Keratinocyte (primary cell): Measurements from ENCODE around the gene MAPT. TPM values are rescaled to one million over a fixed set of nuclear protein-coding genes. Genes with fewer than 3 reads are reported as not detected.

ENCODE experiments used
- DNase-seq: peaks from one replicate; pipeline ENCODE4 v3.0.0-alpha.2; 2011; ENCODE audit warnings: low read depth, missing footprints, low spot score
- FAIRE-seq: peaks from 2 replicates; lab custom pipeline; 2011; peaks lifted over from hg19 to GRCh38; lab: Jason Lieb, UNC
- H2AFZ ChIP-seq: 2 replicates; pipeline ENCODE4 v1.6.0; 2012; ENCODE audit warnings: low read length, control low read depth, inconsistent platforms; ENCODE audit not compliant: control insufficient read depth
- H3K27ac ChIP-seq: 2 replicates; pipeline ENCODE4 v1.5.1; 2011; ENCODE audit warnings: low read length; ENCODE audit not compliant: control insufficient read depth, insufficient read depth
- H3K27me3 ChIP-seq: 3 replicates; pipeline ENCODE4 v1.6.0; 2011; ENCODE audit warnings: low read length; ENCODE audit not compliant: control insufficient read depth, insufficient read depth; ENCODE audit errors: extremely low read depth
- H3K36me3 ChIP-seq, 2 experiments: 2 replicates in 1 of 2; 3 replicates in 1 of 2; pipeline ENCODE4 v1.5.1; 2011; ENCODE audit warnings: low read length in 2 of 2, mild to moderate bottlenecking in 1 of 2; ENCODE audit not compliant: control insufficient read depth in 2 of 2, insufficient read depth in 2 of 2; ENCODE audit errors: extremely low read depth in 1 of 2
- H3K4me1 ChIP-seq: 3 replicates; pipeline ENCODE4 v1.5.1; 2011; ENCODE audit warnings: low read length; ENCODE audit not compliant: control insufficient read depth, insufficient read depth; ENCODE audit errors: extremely low read depth
- H3K4me2 ChIP-seq: 3 replicates; pipeline ENCODE4 v1.6.0; 2011; ENCODE audit warnings: low read depth, low read length; ENCODE audit not compliant: control insufficient read depth, insufficient read depth; ENCODE audit errors: extremely low read depth
- H3K4me3 ChIP-seq, 3 experiments: fragments of 200-600 bp in 1 of 3; sonication (generic) in 1 of 3; 2 replicates in 2 of 3; 3 replicates in 1 of 3; pipeline ENCODE4 v1.5.1; 2011 to 2016; ENCODE audit warnings: low read length in 3 of 3, mild to moderate bottlenecking in 3 of 3, control low read depth in 2 of 3, inconsistent platforms in 1 of 3, low read depth in 1 of 3, mixed read lengths in 1 of 3, mixed run types in 1 of 3, moderate library complexity in 1 of 3; ENCODE audit not compliant: control insufficient read depth in 2 of 3, insufficient read depth in 2 of 3; ENCODE audit errors: extremely low read depth in 1 of 3
- H3K79me2 ChIP-seq: 2 replicates; pipeline ENCODE4 v1.6.0; 2012; ENCODE audit warnings: low read length; ENCODE audit not compliant: control insufficient read depth, insufficient read depth
- H3K9ac ChIP-seq: 3 replicates; pipeline ENCODE4 v1.6.0; 2011; ENCODE audit warnings: low read length; ENCODE audit not compliant: control insufficient read depth, insufficient read depth; ENCODE audit errors: extremely low read depth
- H3K9me1 ChIP-seq: 3 replicates; pipeline ENCODE4 v1.6.0; 2011; ENCODE audit warnings: low read length; ENCODE audit not compliant: control insufficient read depth, insufficient read depth; ENCODE audit errors: extremely low read depth
- H3K9me3 ChIP-seq: 2 replicates; pipeline ENCODE4 v1.5.1; 2012; ENCODE audit warnings: low read depth, low read length; ENCODE audit not compliant: control insufficient read depth
- H4K20me1 ChIP-seq: 3 replicates; pipeline ENCODE4 v1.6.0; 2011; ENCODE audit warnings: low read length; ENCODE audit not compliant: control insufficient read depth, insufficient read depth; ENCODE audit errors: extremely low read depth
- EZH2 ChIP-seq: IDR thresholded peaks from one replicate; pipeline ENCODE4 v1.6.1; 2012; ENCODE audit warnings: inconsistent platforms, mild to moderate bottlenecking, low read length, moderate library complexity
- dilution Hi-C: fragments of 300-500 bp; cut with MboI; formaldehyde crosslinking; loops from one replicate; pipeline ENCODE4 v1.7.0; 2020; ENCODE audit warnings: low sequenced_read_pairs; ENCODE audit not compliant: extremely low pct_ligation_motif_present
- polyA plus RNA-seq, 5 experiments: library from polyadenylated mRNA; depleted of rRNA in 3 of 5; stranded (reverse) in 3 of 5; stranded (forward) in 1 of 5; unstranded in 1 of 5; fragments of >200 nt; gene quantifications; 1 replicate in 1 of 5; 2 replicates in 3 of 5; 3 replicates in 1 of 5; pipeline versions ENCODE4 v1.2.1 to v1.2.3, GENCODE V29; 2011 to 2012; ENCODE audit warnings: missing spikeins in 2 of 5, low read depth in 1 of 5, low replicate concordance in 1 of 5
- TF ChIP-seq, protein P1 (sequence below), 3 experiments: IDR thresholded peaks in 1 of 3; conservative IDR thresholded peaks in 1 of 3; optimal IDR thresholded peaks in 1 of 3; 2 replicates in 2 of 3; 3 replicates in 1 of 3; pipeline versions ENCODE3 to v1.5.1; 2011; ENCODE audit warnings: low read length in 3 of 3, mild to moderate bottlenecking in 3 of 3, moderate library complexity in 2 of 3, control low read depth in 1 of 3, inconsistent platforms in 1 of 3; ENCODE audit not compliant: insufficient read depth in 2 of 3; ENCODE audit errors: extremely low read depth in 1 of 3

The MAPT gene
- polyA plus RNA-seq, 1 donor (not counting 4 experiments of a cell fraction or from before 2014, with no cell fraction given), result 0.08 TPM

DNA sequence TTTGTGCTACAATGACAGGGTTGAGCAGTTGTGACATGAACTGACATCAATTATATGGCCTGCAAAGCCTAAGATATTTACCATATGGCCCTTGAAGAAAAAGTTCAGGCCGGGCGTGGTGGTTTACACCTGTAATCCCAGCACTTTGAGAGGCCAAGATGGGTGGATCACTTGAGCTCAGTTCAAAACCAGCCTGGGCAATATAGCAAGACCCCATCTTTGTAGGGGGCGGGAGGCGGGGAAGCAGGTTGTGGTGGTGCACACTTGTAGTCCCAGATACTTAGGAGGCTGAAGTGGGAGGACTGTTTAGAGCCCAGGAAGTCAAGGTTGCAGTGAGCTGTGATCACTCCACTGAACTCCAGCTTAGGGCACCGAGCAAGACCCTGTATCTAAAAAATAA lies 153.0 kb downstream of the MAPT start:
- FAIRE-seq (no peak), DNase-seq (no peak)
- dilution Hi-C loops, result no loop called here
- Histone ChIP-seq H3K9me3 (no peaks in the 10 kb centered on the region), H3K79me2 (no peaks in the 10 kb centered on the region), H3K9ac (no peak overlapping the region), H2AFZ (no peak overlapping the region), H3K27ac (no peak overlapping the region), H3K4me3 (no peak overlapping the region), H3K9me1 (no peaks in the 10 kb centered on the region), H4K20me1 (no peaks in the 10 kb centered on the region), H3K4me1 (no peaks in the 10 kb centered on the region), H3K27me3 (no peaks in the 10 kb centered on the region), H3K36me3 (peaks cover 24 to 39% of the 10 kb centered on the region in 2 experiments), H3K4me2 (no peak overlapping the region)
- TF ChIP-seq, protein P1, sequence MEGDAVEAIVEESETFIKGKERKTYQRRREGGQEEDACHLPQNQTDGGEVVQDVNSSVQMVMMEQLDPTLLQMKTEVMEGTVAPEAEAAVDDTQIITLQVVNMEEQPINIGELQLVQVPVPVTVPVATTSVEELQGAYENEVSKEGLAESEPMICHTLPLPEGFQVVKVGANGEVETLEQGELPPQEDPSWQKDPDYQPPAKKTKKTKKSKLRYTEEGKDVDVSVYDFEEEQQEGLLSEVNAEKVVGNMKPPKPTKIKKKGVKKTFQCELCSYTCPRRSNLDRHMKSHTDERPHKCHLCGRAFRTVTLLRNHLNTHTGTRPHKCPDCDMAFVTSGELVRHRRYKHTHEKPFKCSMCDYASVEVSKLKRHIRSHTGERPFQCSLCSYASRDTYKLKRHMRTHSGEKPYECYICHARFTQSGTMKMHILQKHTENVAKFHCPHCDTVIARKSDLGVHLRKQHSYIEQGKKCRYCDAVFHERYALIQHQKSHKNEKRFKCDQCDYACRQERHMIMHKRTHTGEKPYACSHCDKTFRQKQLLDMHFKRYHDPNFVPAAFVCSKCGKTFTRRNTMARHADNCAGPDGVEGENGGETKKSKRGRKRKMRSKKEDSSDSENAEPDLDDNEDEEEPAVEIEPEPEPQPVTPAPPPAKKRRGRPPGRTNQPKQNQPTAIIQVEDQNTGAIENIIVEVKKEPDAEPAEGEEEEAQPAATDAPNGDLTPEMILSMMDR (optimal IDR thresholded peaks at IDR 0.05 in 1 of 3, IDR thresholded peaks at IDR 0.05 in 1 of 3, conservative IDR thresholded peaks at IDR 0.05 in 1 of 3; ENCODE audit: extremely low read depth in 1 of 3, insufficient read depth in 2 of 3, low read length in 3 of 3), result no peak
- no peak for TF ChIP-seq EZH2

DNA sequence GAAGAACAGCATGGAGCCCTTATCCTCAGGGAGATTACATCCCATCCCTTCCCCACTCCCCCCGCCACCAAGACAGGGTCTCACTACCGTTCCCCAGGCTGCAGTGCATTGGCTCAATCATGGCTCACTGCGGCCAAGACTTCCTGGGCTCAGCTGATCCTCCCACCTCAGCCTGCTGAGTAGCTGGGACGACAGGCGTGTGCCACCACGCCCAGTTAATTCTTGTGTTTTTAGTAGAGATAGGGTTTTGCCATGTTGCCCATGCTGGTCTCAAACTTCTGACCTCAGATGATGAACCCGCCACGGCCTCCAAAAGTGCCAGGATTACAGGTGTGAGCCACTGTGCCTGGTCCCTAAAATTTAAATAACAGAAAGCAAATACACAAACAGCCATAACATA lies 153.5 kb downstream of the MAPT start:
- dilution Hi-C loops, result no loop called here
- H3K27ac ChIP-seq, result no peak overlapping the region
- DNase-seq (no peak), FAIRE-seq (no peak)
- no peak overlapping the region for H3K4me2 ChIP-seq
- peaks cover 24 to 36% of the 10 kb centered on the region in 2 experiments for H3K36me3 ChIP-seq
- no peak overlapping the region for H2AFZ ChIP-seq
- no peak overlapping the region for H3K4me3 ChIP-seq
- H3K4me1 ChIP-seq, result no peaks in the 10 kb centered on the region
- no peaks in the 10 kb centered on the region for H3K9me3 ChIP-seq
- H3K9ac ChIP-seq, result no peak overlapping the region
- TF ChIP-seq, protein P1 (optimal IDR thresholded peaks at IDR 0.05 in 1 of 3, IDR thresholded peaks at IDR 0.05 in 1 of 3, conservative IDR thresholded peaks at IDR 0.05 in 1 of 3; ENCODE audit: extremely low read depth in 1 of 3, insufficient read depth in 2 of 3, low read length in 3 of 3), result no peak
- TF ChIP-seq EZH2, result no peak
- H4K20me1 ChIP-seq, result no peaks in the 10 kb centered on the region
- H3K27me3 ChIP-seq, result no peaks in the 10 kb centered on the region
- no peaks in the 10 kb centered on the region for H3K79me2 ChIP-seq
- H3K9me1 ChIP-seq, result no peaks in the 10 kb centered on the region
